MCF 10A (cell line): Measurements from ENCODE around the gene RWDD1. TPM values are rescaled to one million over a fixed set of nuclear protein-coding genes. Genes with fewer than 3 reads are reported as not detected.

Source experiments
- BruUV-seq: library from RNA; stranded (reverse); fragments of 400-500 nt; replicated peaks from 2 replicates; lab custom pipeline; 2021; lab: Mats Ljungman, UMichigan
- CTCF ChIA-PET: fragments of 300-600 bp; sonication (Branson Sonifier 250); formaldehyde crosslinking; extraction: SDS; loops from one replicate; lab custom pipeline; 2021; ENCODE audit warnings: antibody characterized with exemption, inconsistent platforms; lab: Yijun Ruan, JAX
- POLR2A ChIA-PET: fragments of 300-600, 350-650 bp; sonication (Branson Sonifier 250); formaldehyde crosslinking; extraction: SDS; loops from one replicate; lab custom pipeline; 2020; ENCODE audit warnings: antibody characterized with exemption, inconsistent platforms; lab: Yijun Ruan, JAX
- DNase-seq: peaks from one replicate; pipeline ENCODE4 v3.0.0-alpha.2; 2018; ENCODE audit not compliant: unreplicated experiment
- H3K27ac Mint-ChIP-seq: one replicate; pipeline ENCODE4 v1.8.0; 2022; ENCODE audit warnings: mild to moderate bottlenecking, low read depth, mixed read lengths; ENCODE audit not compliant: unreplicated experiment
- H3K27me3 Mint-ChIP-seq: one replicate; pipeline ENCODE4 v1.8.0; 2022; ENCODE audit warnings: mixed read lengths; ENCODE audit not compliant: insufficient read depth, unreplicated experiment
- H3K36me3 Mint-ChIP-seq: one replicate; pipeline ENCODE4 v1.8.0; 2022; ENCODE audit warnings: mild to moderate bottlenecking, moderate library complexity, mixed read lengths; ENCODE audit not compliant: insufficient read depth, unreplicated experiment
- H3K4me1 Mint-ChIP-seq: one replicate; pipeline ENCODE4 v1.8.0; 2022; ENCODE audit warnings: mixed read lengths; ENCODE audit not compliant: insufficient read depth, unreplicated experiment
- H3K4me3 Mint-ChIP-seq: one replicate; pipeline ENCODE4 v1.8.0; 2022; ENCODE audit warnings: mild to moderate bottlenecking, moderate library complexity, mixed read lengths; ENCODE audit not compliant: unreplicated experiment
- H3K9me3 Mint-ChIP-seq: one replicate; pipeline ENCODE4 v1.8.0; 2022; ENCODE audit warnings: mixed read lengths; ENCODE audit not compliant: unreplicated experiment
- intact Hi-C: fragments of 100-400 bp; cut with micrococcal nuclease; formaldehyde crosslinking; loops from 2 replicates; pipeline ENCODE4 v1.14.1; 2022
- total RNA-seq: library from RNA; stranded (reverse); gene quantifications from 2 replicates; pipeline ENCODE4 v1.2.3, GENCODE V29; 2022
- TF ChIP-seq, protein P1 (sequence below): fragments of 200-600 bp; IDR thresholded peaks from one replicate; pipeline ENCODE4 v1.8.0; 2022; ENCODE audit warnings: antibody characterized with exemption, mild to moderate bottlenecking; ENCODE audit not compliant: unreplicated experiment

The RWDD1 gene
- total RNA-seq, 1 experiment from 2014 or later: 57.2 TPM

DNA sequence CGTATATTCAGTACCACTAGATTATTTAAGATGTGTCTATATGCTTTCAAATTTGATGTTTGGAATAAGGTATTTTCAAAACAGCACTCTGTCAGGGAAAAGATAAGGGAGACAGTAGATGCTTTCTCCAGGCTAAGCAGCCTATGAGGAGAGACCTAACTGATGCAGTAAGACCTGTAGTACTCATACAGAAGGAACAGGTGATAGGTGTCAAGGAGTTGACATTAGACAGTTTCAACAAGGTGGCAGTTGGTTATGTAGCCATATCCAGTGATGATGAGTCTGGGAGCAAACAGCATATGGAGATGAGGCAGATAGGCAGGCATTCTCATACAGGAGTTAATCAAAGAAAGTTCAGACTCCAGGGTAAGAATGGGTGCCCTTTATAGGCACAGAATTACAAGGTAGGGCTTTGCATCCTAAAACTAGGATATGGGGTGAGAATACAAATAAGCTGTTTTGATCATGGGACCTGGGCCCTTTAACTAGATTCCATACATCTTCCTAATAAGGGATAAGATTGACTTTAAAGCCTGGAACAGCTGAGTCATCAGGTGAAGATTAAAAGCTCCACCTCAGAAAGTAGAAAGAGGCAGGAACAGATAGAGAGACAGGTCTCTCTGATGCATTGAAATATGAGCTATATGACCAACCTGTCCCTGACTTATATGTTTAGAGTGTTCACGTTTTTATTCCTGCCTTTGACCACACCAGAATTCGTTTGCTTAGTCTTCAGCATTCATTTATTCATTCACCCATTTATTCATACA lies 52.9 kb downstream of the RWDD1 start:
- intact Hi-C loops: no loop called here
- no peaks in the 10 kb centered on the region for H3K27me3 Mint-ChIP-seq
- BruUV-seq: no TSS peak
- TF ChIP-seq, protein P1, sequence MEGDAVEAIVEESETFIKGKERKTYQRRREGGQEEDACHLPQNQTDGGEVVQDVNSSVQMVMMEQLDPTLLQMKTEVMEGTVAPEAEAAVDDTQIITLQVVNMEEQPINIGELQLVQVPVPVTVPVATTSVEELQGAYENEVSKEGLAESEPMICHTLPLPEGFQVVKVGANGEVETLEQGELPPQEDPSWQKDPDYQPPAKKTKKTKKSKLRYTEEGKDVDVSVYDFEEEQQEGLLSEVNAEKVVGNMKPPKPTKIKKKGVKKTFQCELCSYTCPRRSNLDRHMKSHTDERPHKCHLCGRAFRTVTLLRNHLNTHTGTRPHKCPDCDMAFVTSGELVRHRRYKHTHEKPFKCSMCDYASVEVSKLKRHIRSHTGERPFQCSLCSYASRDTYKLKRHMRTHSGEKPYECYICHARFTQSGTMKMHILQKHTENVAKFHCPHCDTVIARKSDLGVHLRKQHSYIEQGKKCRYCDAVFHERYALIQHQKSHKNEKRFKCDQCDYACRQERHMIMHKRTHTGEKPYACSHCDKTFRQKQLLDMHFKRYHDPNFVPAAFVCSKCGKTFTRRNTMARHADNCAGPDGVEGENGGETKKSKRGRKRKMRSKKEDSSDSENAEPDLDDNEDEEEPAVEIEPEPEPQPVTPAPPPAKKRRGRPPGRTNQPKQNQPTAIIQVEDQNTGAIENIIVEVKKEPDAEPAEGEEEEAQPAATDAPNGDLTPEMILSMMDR: no peak
- DNase-seq: peak; percentile 18
- CTCF ChIA-PET: interaction anchor here (0.5 to 1.8 kb wide), 5 partner anchors 21 to 367 kb away, joined by 3 to 8 read pairs (median 3); no protein-coding TSS in a partner anchor
- no peaks in the 10 kb centered on the region for H3K9me3 Mint-ChIP-seq
- no peak overlapping the region for H3K27ac Mint-ChIP-seq
- H3K4me1 Mint-ChIP-seq: peaks cover 6% of the 10 kb centered on the region
- H3K4me3 Mint-ChIP-seq: no peak overlapping the region
- no peaks in the 10 kb centered on the region for H3K36me3 Mint-ChIP-seq
- POLR2A ChIA-PET: interaction anchor here (0.7 to 1.0 kb wide), 2 partner anchors 8 to 370 kb away, joined by 3 read pairs; partner anchors contain the start of genes RSPH4A and TSPYL4

- POLR2A ChIA-PET: no interaction called here
These were observed 54.6 kb downstream of the RWDD1 start for GRCh38 chr6:116625872-116626271.

DNA sequence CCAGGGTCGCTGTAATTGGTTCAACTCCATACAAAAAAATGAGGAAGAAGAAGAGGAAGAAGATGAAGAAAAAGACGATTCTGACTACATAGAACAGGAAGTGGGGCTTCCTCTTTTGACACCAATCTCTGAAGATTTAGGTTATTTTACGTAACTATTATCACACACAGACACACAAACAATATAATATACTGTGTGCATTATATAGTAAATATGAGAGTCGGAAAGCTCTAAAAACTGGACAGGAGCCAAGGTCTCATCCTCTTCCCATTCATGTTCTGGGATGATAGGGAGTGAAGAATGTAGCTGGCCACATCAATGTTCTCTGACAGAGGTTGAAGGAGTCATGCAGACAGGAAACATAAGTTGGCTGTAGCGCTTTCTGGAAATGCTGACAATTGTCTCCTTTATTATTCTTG lies 58.3 kb downstream of the RWDD1 start:
- intact Hi-C loops: no loop called here
- Mint-ChIP-seq H3K36me3 (peaks cover 30% of the 10 kb centered on the region), H3K4me1 (no peaks in the 10 kb centered on the region), H3K9me3 (no peaks in the 10 kb centered on the region), H3K4me3 (no peak overlapping the region), H3K27ac (no peak overlapping the region), H3K27me3 (no peaks in the 10 kb centered on the region)
- ChIA-PET POLR2A (interaction anchor here (0.6 to 2.1 kb wide), 3 partner anchors 16 to 58 kb away, joined by 3 to 5 read pairs (median 3); partner anchors contain the start of gene RWDD1), CTCF (interaction anchor here (0.6 to 1.6 kb wide), 3 partner anchors 17 to 351 kb away, joined by 3 to 4 read pairs (median 3); no protein-coding TSS in a partner anchor)
- no peak for DNase-seq
- TF ChIP-seq, protein P1: no peak
- no TSS peak for BruUV-seq

More at GRCh38 chr6:116625872-116626271, 54.6 kb downstream of the RWDD1 start:
- H3K9me3 Mint-ChIP-seq: no peaks in the 10 kb centered on the region
- H3K27ac Mint-ChIP-seq: no peak overlapping the region
- CTCF ChIA-PET: interaction anchor here (0.8 kb wide), 1 partner anchor 90 kb away, joined by 3 read pairs; no protein-coding TSS in a partner anchor
- peaks cover 6% of the 10 kb centered on the region for H3K4me1 Mint-ChIP-seq
- no peaks in the 10 kb centered on the region for H3K36me3 Mint-ChIP-seq
- intact Hi-C loops: no loop called here
- no peaks in the 10 kb centered on the region for H3K27me3 Mint-ChIP-seq
- TF ChIP-seq, protein P1: no peak
- BruUV-seq: no TSS peak
- H3K4me3 Mint-ChIP-seq: no peak overlapping the region
- DNase-seq: no peak

- H3K27ac Mint-ChIP-seq: no peak overlapping the region
- no TSS peak for BruUV-seq
- POLR2A ChIA-PET: no interaction called here
- no peak for DNase-seq
- peaks cover 40% of the 10 kb centered on the region for H3K36me3 Mint-ChIP-seq
- no peaks in the 10 kb centered on the region for H3K9me3 Mint-ChIP-seq
- H3K27me3 Mint-ChIP-seq: no peaks in the 10 kb centered on the region
- TF ChIP-seq, protein P1: no peak
- CTCF ChIA-PET: interaction anchor here (0.8 to 1.6 kb wide), 2 partner anchors 15 to 353 kb away, joined by 4 read pairs; no protein-coding TSS in a partner anchor
- no peak overlapping the region for H3K4me3 Mint-ChIP-seq
- no peaks in the 10 kb centered on the region for H3K4me1 Mint-ChIP-seq
- intact Hi-C loops: loop anchor here (10.0 kb wide), 1 partner anchor 417 kb away; no protein-coding TSS in a partner anchor
These were observed 60.2 kb downstream of the RWDD1 start for GRCh38 chr6:116631379-116631990.
